ENCODE results near the gene FAM221A. TPM values are rescaled to one million over a fixed set of nuclear protein-coding genes. Genes with fewer than 3 reads are reported as not detected.
"Not testable (repeated sequence)": the region's sequence is repeated elsewhere in the genome, so short reads cannot be mapped to it uniquely, and the experiment has no call there.

Gene FAM221A
- total RNA-seq, 4 donors from 2014 or later = 12.9 to 28.2 (median 14.9) TPM

- H3K4me3 ChIP-seq (replicated peaks in 1 of 3) = no peak overlapping the region
- peaks cover 10 to 11% of the 10 kb centered on the region in 2 donors for H3K4me1 ChIP-seq
- no peaks in the 10 kb centered on the region for H3K27me3 ChIP-seq
- no peaks in the 10 kb centered on the region for H3K36me3 ChIP-seq
- DNase-seq = no peak
- no peak overlapping the region for H3K27ac ChIP-seq
- intact Hi-C loops (cut with DNase I) = no loop called here
- no peaks in the 10 kb centered on the region for H3K9me3 ChIP-seq
- TF ChIP-seq CTCF (IDR thresholded peaks at IDR 0.05) (no peak), POLR2A (IDR thresholded peaks at IDR 0.05) (no peak)
Observed at GRCh38 chr7:23664122-23664521, 15.9 kb upstream of the FAM221A start.

- WGBS, 2 donors = 78 to 84% methylated on average over 3 of the region's 3 CpGs
- H3K4me3 ChIP-seq (replicated peaks in 1 of 3) = no peak overlapping the region
- no peaks in the 10 kb centered on the region for H3K36me3 ChIP-seq
- no peak for TF ChIP-seq CTCF (IDR thresholded peaks at IDR 0.05)
- no peak for TF ChIP-seq POLR2A (IDR thresholded peaks at IDR 0.05)
- H3K4me1 ChIP-seq = no peaks in the 10 kb centered on the region
- H3K9me3 ChIP-seq = no peaks in the 10 kb centered on the region
- intact Hi-C loops (cut with DNase I) = no loop called here
- no peak for DNase-seq
- no peak overlapping the region for H3K27ac ChIP-seq
- H3K27me3 ChIP-seq = no peaks in the 10 kb centered on the region
Observed at GRCh38 chr7:23672033-23672432, 8.0 kb upstream of the FAM221A start.

GRCh38 chr7:23680414-23681405 lies 711 bp downstream of the FAM221A start:
- Histone ChIP-seq H3K27ac (peak overlapping the region; percentile 41 to 70 (median 67)), H3K27me3 (no peaks in the 10 kb centered on the region), H3K4me1 (peaks cover 0 to 6% of the 10 kb centered on the region in 2 donors), H3K9me3 (no peaks in the 10 kb centered on the region), H3K4me3 (replicated peaks in 1 of 3) (peak overlapping the region; percentile 58 to 73 (median 59)), H3K36me3 (no peaks in the 10 kb centered on the region)
- TF ChIP-seq POLR2A (IDR thresholded peaks at IDR 0.05) (peak in 1 of 2 donors; percentile 44), CTCF (IDR thresholded peaks at IDR 0.05) (no peak)
- DNase-seq = peak; percentile 72 to 83
- intact Hi-C loops (cut with DNase I) = loop anchor here (5.0 kb wide), 1 partner anchor 83 kb away; the partner anchor contains the start of gene CCDC126
- 8 to 10% methylated on average over 25 to 34 of the region's 42 CpGs for WGBS, 2 donors

- intact Hi-C loops (cut with DNase I) = loop anchor here (5.0 kb wide), 1 partner anchor 87 kb away; the partner anchor contains the start of gene CCDC126
- H3K4me3 ChIP-seq (replicated peaks in 1 of 3); H3K36me3 ChIP-seq; H3K27me3 ChIP-seq; H3K4me1 ChIP-seq; H3K27ac ChIP-seq; H3K9me3 ChIP-seq; DNase-seq: not testable (repeated sequence)
- 69 to 70% methylated on average over 6 of the region's 6 CpGs for WGBS, 2 donors
Observed at GRCh38 chr7:23684041-23684440, 4.0 kb downstream of the FAM221A start.

- Histone ChIP-seq H3K27ac (no peak overlapping the region), H3K9me3 (no peaks in the 10 kb centered on the region), H3K4me1 (peaks cover 0 to 6% of the 10 kb centered on the region in 2 donors), H3K36me3 (peaks cover 0 to 3% of the 10 kb centered on the region in 2 donors), H3K4me3 (replicated peaks in 1 of 3) (no peak overlapping the region), H3K27me3 (no peaks in the 10 kb centered on the region)
- intact Hi-C loops (cut with DNase I) = no loop called here
- 68 to 84% methylated on average over 3 of the region's 3 CpGs for WGBS, 2 donors
- TF ChIP-seq CTCF (IDR thresholded peaks at IDR 0.05) (no peak), POLR2A (IDR thresholded peaks at IDR 0.05) (no peak)
- no peak for DNase-seq
Observed at GRCh38 chr7:23685731-23686130, 5.7 kb downstream of the FAM221A start.

Measured in thyroid gland (tissue), 4 donors.